Suppressor macrophage treated with lipopolysaccharide for 4 hours (primary cell): ENCODE measurements around the gene MPRIP.
A peak's percentile ranks its signal among the peaks of the same experiment; 100 is the strongest.

Experiments
- DNase-seq: peaks from one replicate; pipeline ENCODE4 v3.0.0-alpha.2; 2020

Gene MPRIP

GRCh38 chr17:17114592-17115225 lies 72.5 kb downstream of the MPRIP start:
- peak; percentile 7 for DNase-seq

DNA sequence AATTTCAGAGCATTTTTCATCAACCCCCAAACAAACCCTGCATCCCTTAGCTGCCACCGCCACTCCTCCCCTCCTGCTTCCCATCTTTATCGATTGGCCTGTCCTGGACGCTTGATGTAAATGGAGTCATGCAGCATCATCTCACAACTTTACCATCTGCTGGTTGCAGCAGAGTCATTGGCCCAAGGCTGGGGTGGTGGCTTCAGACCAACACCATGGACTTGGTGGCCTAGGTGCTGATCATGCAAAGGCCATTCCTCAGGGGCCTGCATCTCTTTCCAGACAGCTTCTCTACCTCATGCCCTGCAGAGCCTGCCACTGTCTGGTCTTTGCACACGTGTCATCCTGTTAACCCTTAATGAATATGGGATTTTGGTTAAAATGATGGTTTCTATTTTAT lies 73.4 kb downstream of the MPRIP start:
- no peak for DNase-seq

DNA sequence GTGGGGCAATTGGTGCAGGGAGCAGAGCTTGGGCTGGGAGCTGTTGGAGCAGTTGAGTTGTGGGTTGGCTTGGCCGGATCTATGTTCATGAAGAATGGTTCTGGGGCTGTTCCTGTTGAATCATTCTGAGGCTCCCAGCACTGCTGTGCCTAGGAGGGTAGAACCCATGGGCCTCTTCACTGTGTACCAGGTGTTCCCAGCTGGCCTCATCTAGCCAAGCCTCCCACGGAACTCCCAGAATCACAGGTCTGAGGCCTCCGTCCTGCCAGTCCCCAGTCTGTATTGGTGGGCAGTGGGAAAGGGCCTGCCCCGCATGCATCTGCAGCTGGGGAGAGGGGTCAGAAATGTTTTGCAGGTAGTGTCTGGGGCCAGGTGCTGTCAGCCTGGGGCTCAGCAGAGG lies 74.1 kb downstream of the MPRIP start:
- DNase-seq: no peak

- DNase-seq: no peak
Observed at GRCh38 chr17:17117923-17118322, 75.7 kb downstream of the MPRIP start.

DNA sequence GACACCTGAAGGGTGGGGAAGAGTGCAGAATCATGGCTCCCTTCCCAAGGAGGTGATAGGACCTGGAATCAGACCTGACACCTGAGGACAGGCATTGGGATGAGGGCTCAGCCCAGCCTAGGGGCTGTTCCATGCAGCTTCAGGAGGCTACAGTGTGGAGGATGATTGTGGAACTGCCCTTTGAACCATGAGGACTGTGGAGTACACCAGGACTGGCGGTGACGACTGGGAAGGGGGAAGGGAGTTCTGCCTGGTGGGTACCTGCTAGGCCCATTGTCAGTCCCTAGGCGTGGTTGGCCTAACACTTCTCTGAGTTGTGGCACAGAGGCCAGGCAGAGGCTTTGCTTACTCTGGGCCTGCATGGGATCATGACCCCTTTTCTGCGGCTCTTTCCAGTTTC lies 76.1 kb downstream of the MPRIP start:
- DNase-seq: no peak

- no peak for DNase-seq
Observed at GRCh38 chr17:17119106-17119505, 76.8 kb downstream of the MPRIP start.

- DNase-seq: no peak
Observed at GRCh38 chr17:17119533-17119932, 77.3 kb downstream of the MPRIP start.

- no peak for DNase-seq
Observed at GRCh38 chr17:17120294-17120693, 78.0 kb downstream of the MPRIP start.

GRCh38 chr17:17120701-17121100 lies 78.4 kb downstream of the MPRIP start:
- DNase-seq: no peak

- no peak for DNase-seq
Observed at GRCh38 chr17:17121162-17121561, 78.9 kb downstream of the MPRIP start.

- no peak for DNase-seq
Observed at GRCh38 chr17:17122781-17123483, 80.7 kb downstream of the MPRIP start.

- DNase-seq: no peak
Observed at GRCh38 chr17:17124341-17124740, 82.1 kb downstream of the MPRIP start.

- no peak for DNase-seq
Observed at GRCh38 chr17:17125136-17126084, 83.2 kb downstream of the MPRIP start.

- DNase-seq: no peak
Observed at GRCh38 chr17:17126131-17127110, 84.2 kb downstream of the MPRIP start.

GRCh38 chr17:17127156-17127555 lies 84.9 kb downstream of the MPRIP start:
- no peak for DNase-seq

GRCh38 chr17:17127730-17128291 lies 85.6 kb downstream of the MPRIP start:
- no peak for DNase-seq

DNA sequence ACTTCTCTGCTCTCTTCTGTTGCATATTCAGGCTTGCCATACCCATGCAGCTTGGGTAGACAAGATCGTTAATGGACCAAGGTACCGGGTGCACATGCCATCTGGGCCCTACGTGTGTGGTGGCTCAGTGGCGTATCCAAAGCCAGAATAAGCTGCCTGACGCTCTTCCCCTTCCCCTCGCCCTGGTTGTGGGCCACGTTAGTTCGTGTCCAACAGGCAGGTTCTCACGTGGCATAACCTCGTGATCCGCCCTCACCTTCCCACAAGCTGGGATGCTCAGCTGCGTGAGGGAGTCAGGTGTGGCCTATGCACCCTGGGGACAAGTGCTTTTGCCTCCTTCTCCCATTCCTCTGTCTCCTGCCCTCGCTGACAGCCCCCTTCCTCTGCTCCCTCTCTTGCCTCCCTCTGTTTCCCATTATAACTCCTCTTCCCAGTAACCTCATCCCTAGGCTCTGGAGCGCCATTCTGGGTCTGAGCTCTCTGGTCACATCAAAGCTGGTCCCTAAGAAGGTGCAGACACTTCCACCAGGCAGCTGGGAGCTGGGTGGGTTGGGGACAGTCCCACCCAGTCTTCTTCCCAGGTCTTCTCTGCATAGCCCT lies 86.3 kb downstream of the MPRIP start:
- DNase-seq: no peak

- no peak for DNase-seq
Observed at GRCh38 chr17:17129466-17129865, 87.2 kb downstream of the MPRIP start.

DNA sequence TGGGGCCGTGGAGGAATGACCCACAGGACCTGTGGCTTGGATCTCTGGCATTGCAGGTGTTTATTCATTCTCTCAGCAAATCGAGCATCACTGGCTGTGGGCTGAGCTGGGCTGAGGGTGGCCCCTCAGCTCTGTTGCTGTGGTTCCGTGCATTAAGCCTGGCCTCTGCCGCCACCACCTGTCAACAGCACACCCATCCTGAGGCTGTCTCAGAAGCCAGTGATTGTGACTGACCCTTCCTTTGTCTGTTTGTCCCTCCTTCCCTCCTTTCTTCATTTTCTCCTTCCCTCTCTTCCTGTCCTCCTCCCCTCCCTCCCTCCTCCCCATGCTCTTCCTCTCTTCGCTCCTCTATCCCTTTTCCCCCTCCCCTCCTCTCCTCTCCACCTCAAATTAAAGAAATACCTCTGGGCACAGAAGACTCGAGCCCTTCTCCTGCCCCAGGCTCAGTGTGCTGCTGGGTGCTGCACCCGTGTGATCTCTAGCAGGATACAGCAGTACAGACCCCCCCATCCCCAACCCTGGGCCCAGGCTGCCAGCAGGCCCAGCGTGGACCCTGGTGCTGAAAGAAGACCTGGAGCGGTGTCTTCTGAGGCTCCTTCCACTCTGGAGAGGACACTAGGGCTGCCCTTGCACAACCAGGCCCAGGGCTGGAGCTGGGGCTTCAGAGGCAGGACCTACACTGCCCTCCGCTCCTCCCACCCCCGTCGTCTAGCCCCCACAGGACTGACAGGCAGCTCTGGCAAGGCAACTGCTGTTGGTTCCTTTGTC lies 88.0 kb downstream of the MPRIP start:
- no peak for DNase-seq

DNA sequence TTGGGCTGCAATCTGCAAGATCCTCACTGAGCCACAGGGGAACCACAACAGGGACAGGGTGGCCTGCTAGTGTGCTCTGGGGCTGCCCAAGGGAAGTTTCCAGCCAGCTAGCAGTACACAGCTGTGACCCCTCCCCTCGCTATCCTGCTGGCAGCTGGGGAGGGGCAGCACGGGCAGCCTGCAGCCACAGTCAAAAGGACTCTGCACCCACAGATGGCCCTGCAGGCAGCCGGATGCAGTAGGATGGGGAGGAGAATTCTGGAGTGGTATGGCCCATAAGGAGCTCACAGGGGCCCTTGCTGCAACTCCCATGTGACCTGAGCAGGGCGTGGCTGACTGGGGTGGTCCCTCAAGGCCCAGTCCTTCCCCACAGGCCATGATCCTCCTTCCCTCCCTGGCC lies 89.6 kb downstream of the MPRIP start:
- DNase-seq: no peak

DNA sequence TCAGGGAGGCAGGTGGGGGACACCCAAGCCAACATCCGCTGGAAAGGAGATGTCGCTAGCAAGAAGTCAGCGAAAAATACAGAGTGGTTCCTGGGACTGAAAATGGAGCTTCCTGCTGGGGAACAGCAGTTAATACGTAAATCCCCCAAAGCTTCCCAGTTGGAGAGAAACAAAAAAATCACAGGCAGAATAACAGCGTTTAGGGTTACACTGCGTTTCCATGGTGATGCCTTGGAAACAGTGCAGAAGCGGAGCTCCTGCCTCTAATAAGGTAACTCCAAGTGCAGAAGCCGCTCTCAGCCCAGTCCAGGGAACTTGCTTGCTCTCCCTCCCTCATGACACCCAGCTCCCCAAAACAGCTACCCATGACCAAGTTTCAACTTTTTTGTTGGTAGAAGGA lies 90.5 kb downstream of the MPRIP start:
- no peak for DNase-seq
